IPS-11a (cell line): Measurements from ENCODE around the gene ITGB6.
"Not testable (repeated sequence)": the region's sequence is repeated elsewhere in the genome, so short reads cannot be mapped to it uniquely, and the experiment has no call there.

Experiments used
- H3K4me3 ChIP-seq: one replicate; pipeline ENCODE4 v1.5.1; 2013; ENCODE audit warnings: low read depth, low read length, control low read depth

ITGB6 gene

GRCh38 chr2:160141912-160142311 is 58.2 kb downstream of the ITGB6 start:
- no peak overlapping the region for H3K4me3 ChIP-seq

GRCh38 chr2:160141419-160141818 is 58.7 kb downstream of the ITGB6 start:
- no peak overlapping the region for H3K4me3 ChIP-seq

DNA sequence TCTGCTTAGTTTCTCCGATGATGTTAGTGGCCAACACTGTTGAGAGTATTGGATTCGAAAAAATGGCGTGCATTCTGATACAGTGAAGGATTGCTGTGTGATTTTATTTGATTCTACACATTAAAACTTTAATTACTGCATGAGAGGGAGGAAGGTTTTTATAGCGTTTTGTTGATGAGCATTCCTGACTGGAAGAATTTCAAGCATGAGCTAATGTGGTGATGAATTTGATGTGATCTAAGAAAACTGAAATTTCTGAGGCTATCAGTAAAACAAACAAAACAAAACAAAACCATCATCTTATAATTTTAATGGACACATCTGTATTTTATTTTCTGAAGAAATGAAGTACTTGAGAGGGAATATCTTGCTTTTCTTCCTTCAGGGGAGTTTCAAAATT is 59.6 kb downstream of the ITGB6 start:
- H3K4me3 ChIP-seq: no peak overlapping the region

DNA sequence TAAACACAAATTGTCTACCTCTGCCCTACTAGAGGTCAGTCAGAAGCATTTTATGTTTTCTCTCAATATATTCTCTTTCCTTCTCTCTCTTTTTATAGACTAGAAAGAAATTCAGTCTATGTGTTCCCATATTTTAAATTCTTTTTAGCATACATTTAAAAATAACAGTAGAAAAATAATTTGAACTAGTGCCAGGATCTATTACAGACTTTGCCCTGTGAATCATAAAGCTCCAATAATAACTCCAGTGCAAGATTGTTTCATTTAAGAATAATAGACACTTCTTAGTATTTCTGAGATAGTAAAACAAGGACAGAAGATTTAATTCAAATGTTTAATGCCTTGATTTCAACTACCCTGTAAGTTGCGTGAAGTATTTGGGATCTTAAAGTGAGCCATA is 60.1 kb downstream of the ITGB6 start:
- no peak overlapping the region for H3K4me3 ChIP-seq

- no peak overlapping the region for H3K4me3 ChIP-seq
Measured at GRCh38 chr2:160139350-160139749, 60.7 kb downstream of the ITGB6 start.

DNA sequence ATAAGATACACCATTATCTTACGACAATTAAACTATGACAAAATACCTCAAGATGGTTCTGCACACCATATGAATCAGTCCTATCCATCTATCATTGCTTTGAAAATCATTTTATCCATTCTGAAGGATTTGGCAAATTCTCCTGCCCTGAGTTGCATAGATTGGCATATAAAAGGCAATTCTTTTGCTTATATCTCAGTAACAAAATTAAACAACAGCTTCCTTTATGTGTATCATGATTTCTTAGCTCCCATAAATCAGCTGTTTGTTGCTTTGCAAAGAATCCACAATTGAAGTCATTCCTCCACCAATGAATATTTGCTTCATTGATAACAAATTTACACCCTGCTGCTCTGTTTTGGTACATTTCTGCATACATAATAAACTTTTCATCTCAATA is 61.7 kb downstream of the ITGB6 start:
- H3K4me3 ChIP-seq: no peak overlapping the region

GRCh38 chr2:160137464-160137863 is 62.6 kb downstream of the ITGB6 start:
- H3K4me3 ChIP-seq: no peak overlapping the region

- no peak overlapping the region for H3K4me3 ChIP-seq
Measured at GRCh38 chr2:160132761-160133160, 67.3 kb downstream of the ITGB6 start.

GRCh38 chr2:160126756-160127155 is 73.3 kb downstream of the ITGB6 start:
- no peak overlapping the region for H3K4me3 ChIP-seq

DNA sequence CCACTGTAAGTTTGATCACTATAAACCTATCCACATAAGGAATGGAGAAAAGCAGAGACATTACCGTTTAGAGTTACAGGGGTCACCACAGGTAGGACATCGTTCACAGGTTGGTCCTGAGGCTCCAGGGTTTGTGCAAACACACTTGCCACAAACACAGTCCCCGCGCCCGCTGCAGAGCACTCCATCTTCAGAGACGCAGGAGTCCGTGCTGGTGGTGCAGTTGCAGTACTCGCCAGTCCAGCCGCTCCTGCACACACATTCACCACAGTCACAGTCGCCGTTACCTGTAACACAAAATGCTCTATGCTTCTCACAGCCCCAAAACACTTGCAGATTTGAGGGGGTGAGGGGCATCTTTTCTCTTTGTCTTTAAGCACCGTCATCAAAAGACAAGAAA is 73.8 kb downstream of the ITGB6 start:
- H3K4me3 ChIP-seq: no peak overlapping the region

- H3K4me3 ChIP-seq: no peak overlapping the region
Measured at GRCh38 chr2:160125828-160126227, 74.2 kb downstream of the ITGB6 start.

- H3K4me3 ChIP-seq: no peak overlapping the region
Measured at GRCh38 chr2:160125366-160125765, 74.7 kb downstream of the ITGB6 start.

DNA sequence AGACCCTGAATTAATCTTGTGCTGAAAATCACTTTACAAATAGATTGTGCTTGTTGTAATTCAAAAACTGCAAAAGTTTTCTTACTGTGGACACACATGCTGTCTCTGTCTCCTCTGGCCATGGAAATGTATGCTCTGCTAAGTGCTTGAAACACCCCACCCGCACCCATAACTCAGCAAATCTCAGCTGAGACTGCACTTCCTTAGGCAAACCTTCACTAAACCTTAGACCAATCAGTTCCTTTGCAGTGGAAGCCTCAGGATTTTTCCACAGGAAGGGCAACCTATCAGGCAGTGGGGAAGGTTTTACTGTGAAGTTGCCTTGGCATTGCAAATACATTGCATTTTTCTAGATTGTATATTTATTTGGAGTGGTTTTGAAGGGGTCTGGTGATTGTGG is 75.5 kb downstream of the ITGB6 start:
- no peak overlapping the region for H3K4me3 ChIP-seq

DNA sequence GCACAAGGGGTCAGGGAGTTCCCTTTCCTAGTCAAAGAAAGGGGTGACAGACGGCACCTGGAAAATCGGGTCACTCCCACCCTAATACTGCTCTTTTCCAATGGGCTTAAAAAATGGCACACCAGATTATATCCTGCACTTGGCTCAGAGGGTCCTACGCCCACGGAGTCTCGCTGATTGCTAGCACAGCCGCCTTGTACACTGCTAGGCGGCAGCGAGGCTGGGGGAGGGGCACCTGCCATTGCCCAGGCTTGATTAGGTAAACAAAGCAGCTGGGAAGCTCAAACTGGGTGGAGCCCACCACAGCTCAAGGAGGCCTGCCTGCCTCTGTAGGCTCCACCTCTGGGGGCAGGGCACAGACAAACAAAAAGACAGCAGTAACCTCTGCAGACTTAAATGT is 85.4 kb downstream of the ITGB6 start:
- not testable (repeated sequence) for H3K4me3 ChIP-seq

DNA sequence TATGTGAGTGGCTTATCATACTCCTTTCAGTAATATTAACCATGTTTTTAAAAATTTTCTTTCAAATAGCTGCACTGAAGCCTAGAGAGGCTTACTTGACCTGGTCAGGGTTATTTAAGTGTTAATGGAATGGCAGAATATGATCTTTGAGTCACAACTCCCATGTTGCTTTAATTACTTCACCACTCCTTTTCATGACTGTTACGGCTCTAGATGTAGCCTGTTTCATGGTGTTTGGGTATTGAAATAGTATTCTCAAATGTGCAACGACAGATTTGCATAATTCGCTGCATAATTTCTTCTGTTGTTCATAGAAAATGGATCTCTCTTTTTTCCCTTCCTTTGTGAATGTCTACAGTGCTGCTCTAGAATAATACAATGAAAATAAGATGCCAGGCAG is 86.1 kb downstream of the ITGB6 start:
- H3K4me3 ChIP-seq: no peak overlapping the region

- no peak overlapping the region for H3K4me3 ChIP-seq
Measured at GRCh38 chr2:160111951-160112798, 87.9 kb downstream of the ITGB6 start.

DNA sequence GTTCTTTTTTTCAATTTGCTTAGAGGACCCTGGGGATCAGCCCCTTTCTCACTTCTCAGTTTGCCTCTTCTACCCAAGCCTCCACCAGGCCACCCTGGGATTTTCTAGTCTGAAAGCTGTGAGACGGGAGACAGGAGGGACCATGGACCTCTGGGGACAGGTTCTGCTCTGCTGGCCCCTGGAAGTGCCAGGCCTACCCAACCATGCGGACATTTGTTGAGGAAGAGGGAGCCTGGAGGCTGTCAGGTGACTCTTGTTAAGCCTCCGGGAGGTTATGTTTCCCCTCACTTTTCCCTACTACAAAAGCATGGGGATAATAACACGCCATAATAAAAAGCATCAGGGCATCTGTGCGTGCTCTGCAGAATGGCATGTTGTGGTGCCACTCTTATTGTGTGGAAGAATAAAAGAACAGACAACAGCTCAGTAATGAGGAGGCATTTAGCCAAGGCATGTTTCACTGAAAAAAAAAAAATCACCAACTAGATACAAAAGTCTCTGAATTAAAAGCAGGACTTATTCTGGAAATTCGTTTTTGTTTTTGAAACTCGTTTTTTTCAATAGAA is 89.3 kb downstream of the ITGB6 start:
- H3K4me3 ChIP-seq: no peak overlapping the region

GRCh38 chr2:160109939-160110673 is 90.0 kb downstream of the ITGB6 start:
- H3K4me3 ChIP-seq: no peak overlapping the region

GRCh38 chr2:160109243-160109642 is 90.8 kb downstream of the ITGB6 start:
- no peak overlapping the region for H3K4me3 ChIP-seq

DNA sequence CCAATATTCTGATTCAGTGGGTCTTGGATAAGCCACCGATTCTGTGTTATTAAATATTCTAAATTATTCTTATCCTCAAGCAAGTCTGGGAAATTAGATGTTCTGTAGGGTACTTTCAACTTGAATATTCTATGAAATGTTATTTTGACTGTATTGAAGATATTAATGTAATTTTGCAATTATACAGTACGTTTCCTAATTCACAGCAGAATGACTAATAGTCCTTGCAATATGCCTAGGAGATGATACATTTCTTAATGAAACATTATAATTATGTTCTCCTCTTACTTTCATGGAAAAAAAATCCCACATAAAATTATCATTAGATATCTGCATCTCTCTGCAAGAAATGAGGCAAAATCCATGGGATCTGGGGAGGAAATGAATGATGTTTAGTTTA is 91.4 kb downstream of the ITGB6 start:
- H3K4me3 ChIP-seq: no peak overlapping the region

GRCh38 chr2:160105366-160105765 is 94.7 kb downstream of the ITGB6 start:
- no peak overlapping the region for H3K4me3 ChIP-seq

DNA sequence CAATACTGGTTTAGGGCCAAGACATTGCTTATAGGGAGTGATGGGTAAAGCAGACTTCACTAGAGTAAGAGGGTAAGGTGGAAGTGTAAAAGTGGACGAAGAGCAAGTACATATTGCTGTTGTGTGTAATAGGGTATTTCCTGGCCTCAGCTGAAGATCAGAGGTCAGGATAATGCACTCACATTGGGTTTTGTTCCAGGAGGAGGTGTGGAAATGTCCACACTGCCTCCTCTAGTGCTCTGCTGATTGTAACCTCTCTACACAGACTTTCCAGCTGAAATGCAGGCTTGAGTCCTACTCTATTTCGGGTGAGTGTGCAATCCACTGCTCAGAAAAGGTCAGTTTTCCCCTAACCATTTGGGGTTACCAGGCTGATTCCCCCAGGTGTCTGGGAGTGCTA is 96.0 kb downstream of the ITGB6 start:
- no peak overlapping the region for H3K4me3 ChIP-seq
